MG63 (cell line): ENCODE measurements around the gene ZMYM3. TPM values are rescaled to one million over a fixed set of nuclear protein-coding genes. Genes with fewer than 3 reads are reported as not detected.
"Not testable (repeated sequence)": the region's sequence is repeated elsewhere in the genome, so short reads cannot be mapped to it uniquely, and the experiment has no call there.

ENCODE experiments used
- DNase-seq: peaks from one replicate; pipeline ENCODE4 v3.0.0-alpha.2; 2020
- H3K27me3 ChIP-seq: fragments of 250-450 bp; sonication (Bioruptor Pico); 2 replicates; pipeline ENCODE4 v1.5.1; 2020; ENCODE audit warnings: mild to moderate bottlenecking, moderate library complexity
- H3K36me3 ChIP-seq: fragments of 250-450 bp; sonication (Bioruptor Pico); 2 replicates; pipeline ENCODE4 v1.5.1; 2020; ENCODE audit warnings: mild to moderate bottlenecking, moderate library complexity
- H3K4me3 ChIP-seq: fragments of 250-450 bp; sonication (Bioruptor Pico); 2 replicates; pipeline ENCODE4 v1.5.1; 2020; ENCODE audit warnings: mild to moderate bottlenecking, moderate library complexity
- H3K9me3 ChIP-seq: fragments of 250-450 bp; sonication (Bioruptor Pico); 2 replicates; pipeline ENCODE4 v1.5.1; 2020; ENCODE audit warnings: mild to moderate bottlenecking, moderate library complexity
- total RNA-seq: library from RNA; depleted of rRNA; stranded (reverse); fragments of >200 nt; shearing (Covaris generic); gene quantifications from 2 replicates; pipeline ENCODE4 v1.2.3, GENCODE V29; 2014; ENCODE audit warnings: low replicate concordance; rRNA removed

The ZMYM3 gene
- total RNA-seq = 2.7 and 10.0 TPM in 2 replicates

DNA sequence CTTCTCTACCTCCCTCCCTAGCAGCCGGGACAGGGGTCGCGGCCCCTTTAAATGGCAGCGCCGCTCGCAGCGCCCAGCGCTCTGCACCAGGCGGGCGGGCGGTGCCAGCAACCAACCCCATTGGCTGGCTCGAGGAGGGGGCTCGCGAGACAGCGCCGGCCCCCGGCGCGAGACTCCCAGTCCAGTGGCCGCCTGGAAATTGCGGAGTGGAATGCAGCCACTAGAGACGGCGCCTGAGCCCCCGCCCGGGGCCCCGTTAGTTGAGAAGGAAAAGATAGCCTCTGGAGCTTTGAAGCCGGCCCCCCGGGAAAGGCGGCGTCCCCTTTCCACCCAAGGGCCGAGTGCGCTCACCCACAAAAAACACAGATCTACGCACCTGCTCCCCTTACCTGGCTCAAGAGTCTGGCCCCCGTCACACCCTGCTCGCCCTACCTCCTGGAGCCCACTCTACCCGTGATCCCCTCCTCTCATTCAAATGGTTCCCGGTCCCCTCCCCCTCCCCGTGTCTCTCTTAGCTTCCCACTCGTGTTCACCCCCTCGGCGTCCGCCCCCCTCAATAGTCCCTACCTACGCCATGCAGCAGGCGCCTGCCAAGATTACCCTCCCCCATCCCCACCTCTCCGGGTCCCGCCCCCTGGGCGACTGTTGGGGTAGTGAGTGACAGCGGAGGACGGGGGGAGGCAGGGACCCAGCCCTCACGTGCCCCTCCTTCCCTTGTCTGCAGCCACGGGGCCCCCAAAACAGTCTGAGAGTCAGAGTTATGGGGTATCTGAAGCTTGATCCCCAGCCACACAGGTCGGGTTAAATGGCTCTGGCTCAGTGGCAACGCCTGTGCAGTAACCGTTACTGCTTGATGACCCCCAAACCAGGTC, at the start of gene ZMYM3:
Gene ZMYM3 (minus strand): TSS at position 49 of the 872 bp plus-strand sequence. CDS start 885 bp downstream, outside the sequence.
- Histone ChIP-seq H3K36me3 (no peaks in the 10 kb centered on the region), H3K27me3 (no peaks in the 10 kb centered on the region), H3K4me3 (peak within 1 kb of the TSS; percentile 82), H3K9me3 (no peaks in the 10 kb centered on the region)
- DNase-seq = peak; percentile 89

DNA sequence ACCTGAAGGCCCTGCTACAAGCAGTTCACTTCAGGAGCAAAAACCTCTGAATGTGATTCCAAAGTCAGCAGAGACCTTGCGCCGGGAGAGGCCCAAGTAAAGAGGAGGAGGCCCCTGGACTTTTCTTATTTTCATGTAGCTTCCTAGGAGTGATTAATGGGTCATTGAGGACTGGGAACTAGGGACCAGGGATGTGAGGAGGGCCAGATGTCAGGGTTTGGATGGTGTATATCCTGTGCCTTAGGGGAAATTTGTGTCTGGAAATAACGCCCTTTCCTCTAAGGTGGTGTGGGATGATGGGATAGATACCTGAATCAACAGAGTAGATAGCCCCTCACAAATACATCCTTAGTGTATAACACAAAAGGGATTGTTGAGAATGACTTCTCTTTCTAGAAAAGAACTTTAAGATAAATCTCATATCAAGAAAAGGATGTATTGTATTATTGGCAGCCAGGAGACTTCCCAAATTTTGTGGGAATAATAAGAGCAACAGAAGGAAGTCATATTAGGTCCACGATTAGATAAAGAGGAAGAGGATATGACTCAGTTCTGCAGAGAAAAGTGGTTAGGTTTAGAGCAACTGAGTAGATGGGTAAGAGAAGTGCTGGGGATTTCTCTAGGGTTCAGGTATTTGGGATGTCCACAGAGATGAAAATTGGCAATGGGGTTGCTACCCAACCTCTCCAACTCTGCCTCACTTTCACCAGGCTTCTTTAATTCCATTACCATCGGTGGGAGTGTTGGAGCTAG, 48.7 kb upstream of the ZMYM3 start:
- DNase-seq = no peak

DNA sequence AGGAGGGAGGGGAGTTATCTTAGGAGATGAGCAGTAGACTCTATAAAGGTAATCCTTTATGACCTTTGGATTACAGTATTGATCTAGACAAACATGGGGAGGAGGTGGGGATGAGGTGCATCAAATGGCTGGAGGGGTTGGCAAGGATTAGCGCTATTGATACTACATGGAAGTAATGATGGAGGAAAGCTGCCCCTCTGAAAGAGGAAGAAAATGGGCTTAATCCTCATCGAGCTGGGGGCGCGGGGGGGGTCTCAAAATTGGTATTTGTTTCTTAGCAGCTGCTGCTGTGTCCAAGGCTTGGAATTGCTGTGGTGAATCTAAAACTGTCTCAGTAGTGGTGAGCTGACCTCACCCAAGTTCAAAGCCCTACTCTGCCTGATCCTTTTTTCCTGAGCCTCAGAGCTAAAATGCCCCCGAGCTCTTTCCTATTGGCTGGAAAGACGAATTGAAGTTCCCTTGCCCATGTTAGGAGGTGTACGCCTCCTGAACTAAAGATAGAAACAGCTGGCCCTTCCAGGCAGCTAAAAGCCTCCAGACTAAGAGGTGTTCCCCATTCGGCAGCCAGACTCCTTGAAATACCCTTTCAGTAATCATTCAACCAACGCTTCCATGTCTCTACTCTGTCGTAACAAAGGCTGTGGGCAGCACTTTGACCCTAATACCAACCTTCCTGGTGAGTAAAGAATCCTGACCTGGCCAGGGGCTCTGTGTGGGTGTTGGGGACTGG, 47.4 kb upstream of the ZMYM3 start, which contains the start of gene ITGB1BP2:
Gene ITGB1BP2 (plus strand): TSS at position 556 of the 730 bp plus-strand sequence. CDS start 57 bp downstream, at position 613.
- Histone ChIP-seq H3K36me3 (peaks cover 37% of the 10 kb centered on the region), H3K27me3 (no peaks in the 10 kb centered on the region), H3K9me3 (no peaks in the 10 kb centered on the region), H3K4me3 (no peak within 1 kb of the TSS)
- DNase-seq = no peak

More for the DNA sequence above, 48.7 kb upstream of the ZMYM3 start:
- Histone ChIP-seq H3K27me3 (no peaks in the 10 kb centered on the region), H3K4me3 (no peak overlapping the region), H3K36me3 (peaks cover 26% of the 10 kb centered on the region), H3K9me3 (no peaks in the 10 kb centered on the region)

DNA sequence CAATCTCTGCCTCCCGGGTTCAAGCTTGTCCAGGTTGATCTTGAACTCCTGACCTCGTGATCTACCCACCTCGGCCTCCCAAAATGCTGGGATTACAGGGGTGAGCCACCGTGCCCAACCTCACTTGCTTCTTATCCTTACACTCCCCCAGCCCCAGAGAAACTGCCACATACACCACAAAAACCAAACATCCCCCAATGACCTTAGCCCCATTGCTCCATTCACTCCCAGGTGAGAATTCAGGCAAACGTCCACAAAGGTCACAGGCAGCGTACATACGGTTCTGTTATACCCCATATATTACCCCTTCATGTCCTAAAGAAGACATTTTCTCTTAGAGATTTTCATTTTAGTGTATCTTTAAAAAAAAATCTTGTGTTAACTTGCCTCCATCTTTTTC, 46.6 kb upstream of the ZMYM3 start:
- H3K36me3 ChIP-seq = peaks cover 40% of the 10 kb centered on the region
- not testable (repeated sequence) for H3K9me3 ChIP-seq, DNase-seq, H3K4me3 ChIP-seq, H3K27me3 ChIP-seq

DNA sequence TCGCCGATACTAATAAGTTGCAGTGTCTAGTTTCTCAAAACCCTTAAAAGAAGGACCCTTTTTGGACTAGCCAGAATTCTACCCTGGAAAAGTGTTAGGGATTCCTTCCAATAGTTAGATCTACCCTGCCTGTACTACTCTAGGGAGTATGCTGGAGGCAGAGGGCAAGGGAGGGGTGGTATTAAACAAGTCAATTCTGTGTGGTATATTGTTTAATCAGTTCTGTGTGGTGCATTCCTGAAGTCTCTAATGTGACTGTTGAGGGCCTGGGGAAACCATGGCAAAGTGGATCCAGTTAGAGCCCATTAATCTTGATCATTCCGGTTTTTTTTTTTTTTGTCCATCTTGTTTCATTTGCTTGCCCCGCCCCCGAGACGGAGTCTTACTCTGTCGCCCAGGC, 46.1 kb upstream of the ZMYM3 start:
- not testable (repeated sequence) for H3K9me3 ChIP-seq, H3K27me3 ChIP-seq, H3K4me3 ChIP-seq, DNase-seq
- peaks cover 40% of the 10 kb centered on the region for H3K36me3 ChIP-seq

DNA sequence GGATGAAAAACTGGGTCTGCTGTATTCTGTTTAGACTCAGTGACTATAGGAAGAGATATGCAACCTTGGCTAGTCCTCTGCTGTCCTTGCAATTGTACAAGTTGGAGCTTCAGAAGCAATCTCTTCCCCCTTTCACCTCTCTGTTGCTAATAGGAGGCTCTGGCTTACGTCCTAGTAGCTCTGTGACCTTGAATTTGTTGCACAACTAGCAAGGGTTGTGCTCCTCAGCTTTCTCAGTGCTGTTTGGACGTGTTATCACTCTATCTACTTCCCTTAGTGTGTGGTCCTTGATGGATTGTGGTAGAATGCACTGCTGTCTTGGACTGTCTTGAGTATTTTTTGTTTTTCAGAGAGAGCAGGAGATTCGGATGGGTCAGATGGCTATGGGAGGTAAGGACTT, 44.2 kb upstream of the ZMYM3 start:
- DNase-seq = no peak
- Histone ChIP-seq H3K4me3 (no peak overlapping the region), H3K9me3 (no peaks in the 10 kb centered on the region), H3K36me3 (peaks cover 58% of the 10 kb centered on the region), H3K27me3 (no peaks in the 10 kb centered on the region)

DNA sequence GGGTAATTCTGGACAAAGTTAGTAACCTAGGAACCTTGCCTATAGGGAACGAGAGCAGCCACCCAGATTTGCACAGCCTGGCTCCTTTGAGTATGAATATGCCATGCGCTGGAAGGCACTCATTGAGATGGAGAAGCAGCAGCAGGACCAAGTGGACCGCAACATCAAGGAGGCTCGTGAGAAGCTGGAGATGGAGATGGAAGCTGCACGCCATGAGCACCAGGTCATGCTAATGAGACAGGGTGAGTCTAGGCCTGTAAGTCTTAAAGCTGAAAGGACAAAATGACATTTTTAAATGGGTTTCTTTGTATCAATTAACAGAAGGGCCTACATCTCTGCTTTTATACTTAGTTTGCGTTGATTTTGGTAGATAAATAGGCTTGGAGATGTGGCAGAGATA, 42.9 kb upstream of the ZMYM3 start:
- H3K9me3 ChIP-seq = no peaks in the 10 kb centered on the region

DNA sequence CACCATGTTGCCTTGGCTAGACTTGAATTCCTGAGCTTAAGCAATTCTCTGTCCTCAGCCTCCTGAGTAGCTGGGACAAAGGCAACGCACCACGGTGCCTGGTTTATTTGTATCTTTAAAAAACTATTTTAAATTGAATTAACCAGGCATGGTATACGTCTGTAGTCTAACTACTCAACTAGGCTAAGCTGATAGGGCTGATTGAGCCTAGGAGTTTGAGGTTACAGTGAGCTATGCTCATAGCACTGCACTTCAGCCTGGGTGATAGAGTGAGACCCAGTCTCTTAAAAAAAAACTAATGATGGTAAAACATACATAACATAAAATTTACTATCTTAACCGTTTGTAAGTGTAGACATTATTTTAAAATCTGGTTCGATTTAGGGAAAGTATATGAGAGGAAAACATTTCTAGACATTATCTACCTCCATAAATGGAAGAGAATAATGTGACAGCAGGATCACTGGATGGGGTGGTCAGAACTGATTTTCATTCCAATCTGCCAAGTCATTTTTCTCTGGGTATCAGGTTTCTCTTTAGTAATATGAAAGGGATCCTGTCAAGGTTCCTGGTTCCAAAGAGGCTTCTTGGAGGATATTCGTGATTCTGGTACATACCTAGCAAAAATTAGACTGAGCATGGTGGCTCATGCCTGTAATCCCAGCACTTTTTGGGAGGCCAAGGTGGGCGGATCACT, 38.9 kb upstream of the ZMYM3 start:
- Histone ChIP-seq H3K4me3 (no peak overlapping the region), H3K9me3 (no peaks in the 10 kb centered on the region), H3K36me3 (peaks cover 72% of the 10 kb centered on the region), H3K27me3 (no peaks in the 10 kb centered on the region)
- DNase-seq = no peak

More for the DNA sequence above, 42.9 kb upstream of the ZMYM3 start:
- no peak for DNase-seq
- H3K36me3 ChIP-seq = peaks cover 66% of the 10 kb centered on the region
- no peak overlapping the region for H3K4me3 ChIP-seq
- no peaks in the 10 kb centered on the region for H3K27me3 ChIP-seq

DNA sequence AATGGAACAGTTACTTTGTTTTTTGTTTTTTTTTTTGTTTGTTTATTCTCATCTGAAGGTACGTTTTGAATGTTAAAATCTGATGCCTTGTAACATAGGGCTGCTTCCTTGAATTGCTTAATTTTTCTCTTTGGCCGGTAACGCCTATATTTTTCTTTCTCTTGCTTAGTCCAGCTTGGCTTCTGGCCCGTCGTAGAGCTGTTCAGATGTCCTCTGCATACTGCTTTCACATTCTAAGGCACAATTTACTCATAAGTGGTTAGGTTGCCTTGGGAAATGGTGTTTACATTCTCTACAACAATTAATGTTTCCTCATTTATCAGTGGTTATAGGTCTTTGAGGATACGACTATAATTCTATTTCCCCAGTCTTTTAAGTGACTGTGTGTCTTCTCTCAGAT, 37.4 kb upstream of the ZMYM3 start:
- Histone ChIP-seq H3K9me3 (no peaks in the 10 kb centered on the region), H3K36me3 (peaks cover 68% of the 10 kb centered on the region), H3K27me3 (no peaks in the 10 kb centered on the region), H3K4me3 (no peak overlapping the region)
- DNase-seq = no peak

DNA sequence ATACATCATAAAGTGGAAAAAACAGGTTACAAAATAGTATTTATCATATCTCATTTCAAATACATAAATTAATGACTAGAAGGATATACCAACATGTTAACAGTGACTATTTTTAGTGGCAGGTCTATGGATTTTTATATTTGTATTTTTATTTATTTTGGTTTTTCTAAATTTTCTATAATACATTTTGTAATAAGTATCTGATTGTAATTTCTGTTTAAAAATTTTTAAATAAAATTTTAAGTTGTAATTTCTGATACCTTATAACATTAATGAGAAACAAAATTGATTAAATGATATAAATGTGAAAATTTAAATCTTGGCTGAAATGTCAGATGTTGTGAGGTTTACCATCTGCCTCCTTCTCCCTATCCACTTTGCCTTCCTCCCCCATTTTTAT, 32.0 kb upstream of the ZMYM3 start:
- peaks cover 46% of the 10 kb centered on the region for H3K36me3 ChIP-seq
- no peaks in the 10 kb centered on the region for H3K9me3 ChIP-seq
- H3K27me3 ChIP-seq = no peaks in the 10 kb centered on the region
- no peak for DNase-seq
- peak overlapping the region; percentile 85 for H3K4me3 ChIP-seq

DNA sequence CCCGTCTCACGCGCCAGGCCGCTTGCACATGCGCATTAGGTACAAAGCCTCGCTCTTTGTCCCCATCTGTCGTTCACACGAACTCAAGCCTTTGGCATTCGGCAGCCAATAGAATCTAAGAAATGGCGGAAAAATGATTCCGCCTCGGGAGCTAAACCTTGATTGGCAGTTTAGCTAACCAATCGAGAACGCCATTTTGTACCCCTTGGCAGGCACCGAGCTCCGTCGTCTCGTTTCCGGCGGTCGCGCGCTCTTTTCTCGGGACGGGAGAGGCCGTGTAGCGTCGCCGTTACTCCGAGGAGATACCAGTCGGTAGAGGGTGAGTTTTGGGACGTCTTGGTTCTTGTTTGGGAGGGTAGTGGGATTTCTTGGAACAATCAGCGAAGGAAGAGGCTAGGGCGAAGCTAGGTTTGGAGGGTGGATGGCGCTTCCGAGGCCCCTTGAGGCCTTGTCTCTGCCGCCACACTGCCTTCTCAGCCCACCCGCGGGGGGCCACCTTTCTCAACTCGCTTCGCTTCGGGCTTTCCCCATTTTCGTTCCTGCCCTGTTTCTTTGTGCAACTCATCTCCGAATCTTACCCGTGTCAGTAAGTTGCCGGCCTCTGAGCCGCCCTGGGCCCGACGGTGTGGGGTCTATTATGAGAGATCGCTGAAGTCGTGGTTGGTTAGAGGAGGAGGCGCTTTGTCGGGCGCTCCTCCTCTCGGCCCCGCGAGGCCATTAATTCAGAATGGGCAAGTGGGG, 29.6 kb upstream of the ZMYM3 start, which contains the start of gene NONO:
Gene NONO (plus strand): TSS at position 233 of the 741 bp plus-strand sequence. CDS start 7,003 bp downstream, outside the sequence.
- H3K9me3 ChIP-seq = no peaks in the 10 kb centered on the region
- no peaks in the 10 kb centered on the region for H3K27me3 ChIP-seq

DNA sequence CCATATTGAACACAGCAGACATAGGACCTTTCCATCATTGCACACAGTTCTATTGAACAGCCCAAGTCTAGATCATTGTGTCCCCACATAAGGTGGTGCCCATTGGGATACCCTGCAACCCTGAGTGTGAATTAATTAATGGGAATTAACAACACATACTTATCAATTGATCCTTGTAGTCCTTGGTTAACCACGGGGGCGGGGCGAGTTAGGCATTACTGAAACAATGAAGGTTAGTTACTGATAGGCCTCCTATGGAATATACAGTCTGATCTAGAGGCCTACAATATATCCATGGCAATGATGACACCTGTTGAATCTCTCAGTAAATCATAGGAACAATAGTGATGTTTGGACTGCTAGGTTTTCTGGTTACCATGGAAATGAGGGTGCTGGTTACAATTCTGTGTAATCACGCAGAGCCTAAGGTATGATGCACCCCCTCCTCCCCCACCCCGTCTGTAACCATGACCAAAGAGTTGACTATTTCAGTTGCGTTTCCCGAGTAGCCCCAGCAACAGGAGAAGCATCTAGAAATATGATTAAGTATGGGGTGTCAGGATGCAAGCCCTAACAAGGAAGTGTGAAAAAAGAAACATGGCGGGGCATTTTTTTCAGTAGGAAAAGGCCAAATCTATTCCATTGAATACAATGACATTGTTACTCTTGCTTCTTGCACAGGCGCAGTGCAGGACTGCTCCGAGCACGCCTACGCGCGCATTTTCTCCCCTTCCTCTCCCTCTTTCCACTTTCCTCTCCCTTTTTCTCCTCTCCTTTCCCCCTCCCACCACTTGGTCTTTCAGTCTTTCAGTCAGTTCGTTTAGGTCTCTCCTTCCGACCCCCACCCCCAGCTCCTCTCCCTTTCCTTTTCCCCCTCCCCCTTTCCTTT, 28.8 kb upstream of the ZMYM3 start:
- H3K36me3 ChIP-seq = peaks cover 29% of the 10 kb centered on the region
- H3K27me3 ChIP-seq = no peaks in the 10 kb centered on the region
- H3K4me3 ChIP-seq = peak overlapping the region; percentile 85
- no peaks in the 10 kb centered on the region for H3K9me3 ChIP-seq
- no peak for DNase-seq

More for the DNA sequence above, 29.6 kb upstream of the ZMYM3 start, which contains the start of gene NONO:
- peak within 1 kb of the TSS; percentile 85 for H3K4me3 ChIP-seq
- DNase-seq = peak; percentile 90
- H3K36me3 ChIP-seq = peaks cover 31% of the 10 kb centered on the region

DNA sequence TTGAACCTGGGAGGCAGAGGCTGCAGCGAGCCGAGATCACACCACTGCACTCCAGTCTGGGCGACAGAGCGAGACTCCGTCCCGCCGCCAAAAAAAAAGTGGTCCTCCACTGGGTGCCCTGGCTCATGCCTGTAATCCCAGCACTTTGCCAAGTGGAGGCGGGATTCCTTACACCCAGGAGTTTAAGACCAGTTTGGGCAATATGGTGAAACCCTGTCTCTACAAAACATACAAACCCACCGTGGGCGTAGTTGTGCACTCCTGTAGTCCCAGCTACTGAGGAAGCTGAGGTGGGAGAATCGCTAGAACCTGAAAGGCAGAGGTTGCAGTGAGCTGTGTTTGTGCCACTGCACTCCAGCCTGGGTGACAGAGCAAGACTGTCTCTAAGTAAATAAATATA, 27.4 kb upstream of the ZMYM3 start:
- not testable (repeated sequence) for H3K9me3 ChIP-seq, DNase-seq, H3K27me3 ChIP-seq, H3K4me3 ChIP-seq
- peaks cover 20% of the 10 kb centered on the region for H3K36me3 ChIP-seq

DNA sequence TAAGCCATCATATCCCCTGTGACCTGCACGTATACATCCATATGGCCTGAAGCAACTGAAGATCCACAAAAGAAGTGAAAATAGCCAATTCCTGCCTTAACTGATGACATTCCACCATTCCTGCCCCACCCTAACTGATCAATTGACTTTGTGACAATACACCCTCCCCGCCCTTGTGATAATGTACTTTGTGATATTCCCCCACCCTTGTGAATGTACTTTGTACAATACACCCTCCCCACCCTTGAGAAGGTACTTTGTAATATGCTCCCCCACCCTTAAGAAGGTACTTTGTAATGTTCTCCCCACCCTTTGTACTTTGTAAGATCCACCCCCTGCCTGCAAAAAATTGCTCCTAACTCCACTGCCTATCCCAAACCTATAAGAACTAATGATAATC, 18.4 kb upstream of the ZMYM3 start:
- H3K36me3 ChIP-seq, H3K27me3 ChIP-seq, DNase-seq, H3K4me3 ChIP-seq, H3K9me3 ChIP-seq: not testable (repeated sequence)
